PFSK-1 (cell line): ENCODE measurements around the gene OPN4.

Experiments used
- FOXP2 ChIP-seq: optimal IDR thresholded peaks from 2 replicates; pipeline ENCODE3; 2011; ENCODE audit warnings: borderline replicate concordance, control low read depth, inconsistent platforms; ENCODE audit not compliant: insufficient read depth; ENCODE audit errors: extremely low read length, extremely low read depth
- POLR2AphosphoS5 ChIP-seq: IDR thresholded peaks from 2 replicates; pipeline ENCODE4 v1.6.1; 2012; ENCODE audit warnings: low read depth, mild to moderate bottlenecking, control low read depth, low read length, moderate library complexity
- REST ChIP-seq, 2 experiments: IDR thresholded peaks; 2 replicates each; pipeline versions ENCODE4 v1.6.1 to v1.8.0; 2011 to 2012; ENCODE audit warnings: low read depth in 2 of 2, low read length in 2 of 2, control low read depth in 1 of 2, inconsistent platforms in 1 of 2, mild to moderate bottlenecking in 1 of 2, moderate library complexity in 1 of 2; ENCODE audit not compliant: insufficient read depth in 1 of 2
- SIN3A ChIP-seq: IDR thresholded peaks from 2 replicates; pipeline ENCODE4 v1.6.1; 2012; ENCODE audit warnings: mild to moderate bottlenecking, low read length, moderate library complexity, borderline replicate concordance; ENCODE audit not compliant: insufficient read depth
- TAF1 ChIP-seq: IDR thresholded peaks from 2 replicates; pipeline ENCODE4 v1.6.1; 2012; ENCODE audit warnings: low read length, control low read depth, borderline replicate concordance; ENCODE audit not compliant: insufficient read depth

Gene OPN4

GRCh38 chr10:86706401-86706841, 52.1 kb downstream of the OPN4 start:
- TF ChIP-seq TAF1 (no peak), SIN3A (no peak), POLR2AphosphoS5 (no peak), REST (IDR thresholded peaks at IDR 0.05; ENCODE audit: insufficient read depth in 1 of 2, low read depth in 2 of 2, low read length in 2 of 2) (no peak), FOXP2 (no peak)

GRCh38 chr10:86706977-86707376, 52.6 kb downstream of the OPN4 start:
- no peak for TF ChIP-seq POLR2AphosphoS5
- no peak for TF ChIP-seq REST (IDR thresholded peaks at IDR 0.05; ENCODE audit: insufficient read depth in 1 of 2, low read depth in 2 of 2, low read length in 2 of 2)
- no peak for TF ChIP-seq FOXP2
- no peak for TF ChIP-seq SIN3A
- TF ChIP-seq TAF1 = no peak

GRCh38 chr10:86707505-86707904, 53.2 kb downstream of the OPN4 start:
- TF ChIP-seq FOXP2 = no peak

- no peak for TF ChIP-seq TAF1
- TF ChIP-seq REST (IDR thresholded peaks at IDR 0.05; ENCODE audit: insufficient read depth in 1 of 2, low read depth in 2 of 2, low read length in 2 of 2) = no peak
- no peak for TF ChIP-seq FOXP2
- TF ChIP-seq SIN3A = no peak
- no peak for TF ChIP-seq POLR2AphosphoS5
Measured at GRCh38 chr10:86708068-86708782, 53.9 kb downstream of the OPN4 start.

GRCh38 chr10:86708783-86709380, 54.5 kb downstream of the OPN4 start:
- no peak for TF ChIP-seq FOXP2
- TF ChIP-seq POLR2AphosphoS5 = no peak

GRCh38 chr10:86709396-86710185, 55.2 kb downstream of the OPN4 start:
- no peak for TF ChIP-seq REST (IDR thresholded peaks at IDR 0.05; ENCODE audit: insufficient read depth in 1 of 2, low read depth in 2 of 2, low read length in 2 of 2)
- TF ChIP-seq TAF1 = no peak
- TF ChIP-seq FOXP2 = no peak
- TF ChIP-seq POLR2AphosphoS5 = no peak
- TF ChIP-seq SIN3A = no peak
